ENCODE data around the gene VCAN. TPM values are rescaled to one million over a fixed set of nuclear protein-coding genes. Genes with fewer than 3 reads are reported as not detected.
A peak's percentile ranks its signal among the peaks of the same experiment; 100 is the strongest.

VCAN gene
- total and polyA plus RNA-seq, 2 of the 4 experiments (the other 2 are of a cell fraction), result 45.3 to 158 TPM

DNA sequence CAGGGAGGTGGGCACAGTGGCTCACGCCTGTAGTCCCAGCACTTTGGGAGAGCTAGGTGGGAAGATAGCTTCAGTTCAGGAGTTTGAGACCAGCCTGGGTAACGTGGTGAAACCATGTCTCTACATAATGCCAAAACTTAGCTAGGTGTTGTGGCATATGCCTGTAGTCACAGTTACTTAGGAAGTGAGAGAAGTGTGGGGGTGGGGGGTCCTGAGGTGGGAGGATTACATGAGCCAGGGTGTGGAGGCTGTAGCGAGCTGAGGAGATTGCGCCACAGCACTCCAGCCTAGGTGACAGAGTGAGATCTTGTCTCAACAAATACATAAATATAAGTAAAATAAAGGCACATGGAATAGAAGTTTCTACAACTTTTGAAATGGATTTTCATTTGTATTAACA lies 23.1 kb downstream of the VCAN start:
- peak overlapping the region; percentile 4 for H2BK120ac ChIP-seq (ENCODE audit: low read depth, low read length)
- BruUV-seq (replicated peaks), result no TSS peak
- ATAC-seq (ENCODE audit: low read depth) (no peak), DNase-seq (no peak)
- H3K9me1 ChIP-seq (ENCODE audit: insufficient read depth, low read length), result peaks cover 10% of the 10 kb centered on the region
- in situ Hi-C loops (cut with MboI; ENCODE audit: low sequenced_read_pairs) (no loop called here), intact Hi-C loops (cut with micrococcal nuclease) (no loop called here), dilution Hi-C loops (cut with HindIII; ENCODE audit: low sequenced_read_pairs, unreplicated experiment) (no loop called here)
- POLR2A ChIA-PET (ENCODE audit: unreplicated experiment), result no interaction called here
- H3K4me1 ChIP-seq (ENCODE audit: control insufficient read depth, insufficient read depth, low read length), result peaks cover 5% of the 10 kb centered on the region
- H4K5ac ChIP-seq (ENCODE audit: low read depth, low read length), result peak overlapping the region; percentile 25; the same call in 1 of the 2 replicates
- H3K79me1 ChIP-seq (ENCODE audit: low read depth in 1 of 2, low read length in 2 of 2), result peaks cover 7 to 26% of the 10 kb centered on the region in 2 experiments; a peak in 3 of 4 replicates
- H3K27ac ChIP-seq (ENCODE audit: insufficient read depth, low read length), result no peak overlapping the region
- H3K27me3 ChIP-seq (ENCODE audit: control insufficient read depth, insufficient read depth, low read length), result no peaks in the 10 kb centered on the region
- 100% methylated on average over 1 of the region's 4 CpGs; no CpG with 5 or more reads in 1 of the 2 experiments for WGBS, 2 experiments (ENCODE audit: extremely low coverage in 2 of 2, insufficient read length in 1 of 2)
- CTCF ChIA-PET, result no interaction called here
- H3K9ac ChIP-seq (ENCODE audit: low read depth, low read length), result no peak overlapping the region
- H4K8ac ChIP-seq (ENCODE audit: low read depth in 2 of 2, low read length in 2 of 2), result peak overlapping the region in 1 of 2 experiments; percentile 59; a peak in 1 of 4 replicates
- H3K36me3 ChIP-seq (ENCODE audit: control insufficient read depth, insufficient read depth, low read length), result peaks cover 20% of the 10 kb centered on the region
- no peak overlapping the region for H3K56ac ChIP-seq (ENCODE audit: extremely low read depth, insufficient read depth, low read length)
- H2BK20ac ChIP-seq (ENCODE audit: low read depth, low read length), result 0 out of 2 replicates have a peak overlapping the region, but pooled peaks have one; percentile 49
- H3K9me3 ChIP-seq (ENCODE audit: control insufficient read depth, insufficient read depth, low read length), result no peaks in the 10 kb centered on the region
- no peak overlapping the region for H3K4me2 ChIP-seq (ENCODE audit: low read depth, low read length)
- H4K20me1 ChIP-seq (ENCODE audit: insufficient read depth, low read length), result no peaks in the 10 kb centered on the region
- peak overlapping the region; percentile 29 for H4K91ac ChIP-seq (ENCODE audit: insufficient read depth, low read depth, low read length)
- no peak overlapping the region for H2AK9ac ChIP-seq (replicated peaks; ENCODE audit: low read depth, low read length, poor library complexity)
- no peak overlapping the region for H2AFZ ChIP-seq (replicated peaks; ENCODE audit: low read length, poor library complexity)
- H3K4me3 ChIP-seq (ENCODE audit: insufficient read depth, low read depth, low read length), result no peak overlapping the region
- peak overlapping the region; percentile 10; the same call in 1 of the 2 replicates for H3K14ac ChIP-seq (replicated peaks; ENCODE audit: low read depth, low read length)
- H2BK15ac ChIP-seq (ENCODE audit: low read depth, low read length), result no peak overlapping the region; the same call in 2 of the 3 replicates
- H3K18ac ChIP-seq (ENCODE audit: low read depth, low read length), result 0 out of 2 replicates have a peak overlapping the region, but pooled peaks have one; percentile 37
- H3K23ac ChIP-seq (ENCODE audit: low read depth, low read length), result no peak overlapping the region
- TF ChIP-seq CEBPB (IDR thresholded peaks at IDR 0.05; ENCODE audit: low read depth, low read length), result no peak
- H3K4ac ChIP-seq (ENCODE audit: low read depth, low read length), result peak overlapping the region; percentile 8; the same call in 1 of the 2 replicates
- H2AK5ac ChIP-seq (ENCODE audit: low read depth, low read length), result no peak overlapping the region; the same call in 1 of the 2 replicates
- peak overlapping the region; percentile 20 for H2BK5ac ChIP-seq (ENCODE audit: low read depth, low read length, poor library complexity, severe bottlenecking)

All from IMR-90 (cell line).